A549 (cell line): ENCODE results near the gene SLC22A23.

Experiments
- CEBPB ChIP-seq, 2 experiments: fragments of >200 bp in 1 of 2; sonication (Bioruptor Twin) in 1 of 2; formaldehyde crosslinking in 1 of 2; IDR thresholded peaks; 2 replicates each; pipeline ENCODE4 v1.6.1; 2012 to 2016
- JUN ChIP-seq, 2 experiments: fragments of >200 bp; sonication (Bioruptor Twin); formaldehyde crosslinking; IDR thresholded peaks; 2 replicates in 1 of 2; 3 replicates in 1 of 2; pipeline ENCODE4 v1.6.1; 2016 to 2017
- KDM1A ChIP-seq: fragments of 200-600 bp; sonication (generic); IDR thresholded peaks from 2 replicates; pipeline ENCODE4 v1.6.1; 2016; ENCODE audit warnings: low read depth, mild to moderate bottlenecking
- POLR2A ChIP-seq: IDR thresholded peaks from 2 replicates; pipeline ENCODE4 v1.6.1; 2012; ENCODE audit warnings: mild to moderate bottlenecking, low read length
- POLR2AphosphoS2 ChIP-seq: conservative IDR thresholded peaks from 2 replicates; pipeline ENCODE4 v1.6.1; 2012; ENCODE audit warnings: low read length, improper control_type of control experiment, inconsistent platforms
- TF ChIP-seq, protein P1 (sequence below): fragments of >200 bp; sonication (Bioruptor Twin); formaldehyde crosslinking; IDR thresholded peaks from 3 replicates; pipeline ENCODE4 v1.5.1; 2016
- TF ChIP-seq, protein P2 (sequence below): fragments of 200-600 bp; sonication (generic); IDR thresholded peaks from 2 replicates; pipeline ENCODE4 v1.6.1; 2016; ENCODE audit warnings: antibody characterized with exemption, mild to moderate bottlenecking, moderate library complexity

- TF ChIP-seq, protein P1, sequence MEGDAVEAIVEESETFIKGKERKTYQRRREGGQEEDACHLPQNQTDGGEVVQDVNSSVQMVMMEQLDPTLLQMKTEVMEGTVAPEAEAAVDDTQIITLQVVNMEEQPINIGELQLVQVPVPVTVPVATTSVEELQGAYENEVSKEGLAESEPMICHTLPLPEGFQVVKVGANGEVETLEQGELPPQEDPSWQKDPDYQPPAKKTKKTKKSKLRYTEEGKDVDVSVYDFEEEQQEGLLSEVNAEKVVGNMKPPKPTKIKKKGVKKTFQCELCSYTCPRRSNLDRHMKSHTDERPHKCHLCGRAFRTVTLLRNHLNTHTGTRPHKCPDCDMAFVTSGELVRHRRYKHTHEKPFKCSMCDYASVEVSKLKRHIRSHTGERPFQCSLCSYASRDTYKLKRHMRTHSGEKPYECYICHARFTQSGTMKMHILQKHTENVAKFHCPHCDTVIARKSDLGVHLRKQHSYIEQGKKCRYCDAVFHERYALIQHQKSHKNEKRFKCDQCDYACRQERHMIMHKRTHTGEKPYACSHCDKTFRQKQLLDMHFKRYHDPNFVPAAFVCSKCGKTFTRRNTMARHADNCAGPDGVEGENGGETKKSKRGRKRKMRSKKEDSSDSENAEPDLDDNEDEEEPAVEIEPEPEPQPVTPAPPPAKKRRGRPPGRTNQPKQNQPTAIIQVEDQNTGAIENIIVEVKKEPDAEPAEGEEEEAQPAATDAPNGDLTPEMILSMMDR, result no peak
- TF ChIP-seq POLR2AphosphoS2 (no peak), POLR2A (no peak), JUN (IDR thresholded peaks at IDR 0.05) (no peak), CEBPB (IDR thresholded peaks at IDR 0.05) (peak; percentile 51 to 58), KDM1A (no peak)
- TF ChIP-seq, protein P2, sequence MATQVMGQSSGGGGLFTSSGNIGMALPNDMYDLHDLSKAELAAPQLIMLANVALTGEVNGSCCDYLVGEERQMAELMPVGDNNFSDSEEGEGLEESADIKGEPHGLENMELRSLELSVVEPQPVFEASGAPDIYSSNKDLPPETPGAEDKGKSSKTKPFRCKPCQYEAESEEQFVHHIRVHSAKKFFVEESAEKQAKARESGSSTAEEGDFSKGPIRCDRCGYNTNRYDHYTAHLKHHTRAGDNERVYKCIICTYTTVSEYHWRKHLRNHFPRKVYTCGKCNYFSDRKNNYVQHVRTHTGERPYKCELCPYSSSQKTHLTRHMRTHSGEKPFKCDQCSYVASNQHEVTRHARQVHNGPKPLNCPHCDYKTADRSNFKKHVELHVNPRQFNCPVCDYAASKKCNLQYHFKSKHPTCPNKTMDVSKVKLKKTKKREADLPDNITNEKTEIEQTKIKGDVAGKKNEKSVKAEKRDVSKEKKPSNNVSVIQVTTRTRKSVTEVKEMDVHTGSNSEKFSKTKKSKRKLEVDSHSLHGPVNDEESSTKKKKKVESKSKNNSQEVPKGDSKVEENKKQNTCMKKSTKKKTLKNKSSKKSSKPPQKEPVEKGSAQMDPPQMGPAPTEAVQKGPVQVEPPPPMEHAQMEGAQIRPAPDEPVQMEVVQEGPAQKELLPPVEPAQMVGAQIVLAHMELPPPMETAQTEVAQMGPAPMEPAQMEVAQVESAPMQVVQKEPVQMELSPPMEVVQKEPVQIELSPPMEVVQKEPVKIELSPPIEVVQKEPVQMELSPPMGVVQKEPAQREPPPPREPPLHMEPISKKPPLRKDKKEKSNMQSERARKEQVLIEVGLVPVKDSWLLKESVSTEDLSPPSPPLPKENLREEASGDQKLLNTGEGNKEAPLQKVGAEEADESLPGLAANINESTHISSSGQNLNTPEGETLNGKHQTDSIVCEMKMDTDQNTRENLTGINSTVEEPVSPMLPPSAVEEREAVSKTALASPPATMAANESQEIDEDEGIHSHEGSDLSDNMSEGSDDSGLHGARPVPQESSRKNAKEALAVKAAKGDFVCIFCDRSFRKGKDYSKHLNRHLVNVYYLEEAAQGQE, result no peak
Observed at GRCh38 chr6:3405679-3406078, 51.2 kb downstream of the SLC22A23 start.
